ENCODE results near the gene APOA5. TPM values are rescaled to one million over a fixed set of nuclear protein-coding genes. Genes with fewer than 3 reads are reported as not detected.

APOA5 gene
- total RNA-seq, 1 donor from 2014 or later, result not detected

GRCh38 chr11:116828632-116829524 lies 37.2 kb upstream of the APOA5 start:
- intact Hi-C loops (cut with DNase I), result no loop called here

GRCh38 chr11:116827461-116827860 lies 35.8 kb upstream of the APOA5 start:
- Histone ChIP-seq H3K4me3 (no peak overlapping the region), H3K9me3 (no peaks in the 10 kb centered on the region), H3K36me3 (no peaks in the 10 kb centered on the region), H3K27ac (no peak overlapping the region), H3K4me1 (no peaks in the 10 kb centered on the region), H3K27me3 (no peaks in the 10 kb centered on the region)
- intact Hi-C loops (cut with DNase I), result no loop called here
- DNase-seq (ENCODE audit: extremely low spot score in 2 of 2), result no peak
- TF ChIP-seq POLR2AphosphoS5 (IDR thresholded peaks at IDR 0.05; ENCODE audit: insufficient read depth in 1 of 2, low read depth in 1 of 2) (no peak), POLR2A (IDR thresholded peaks at IDR 0.05) (no peak), CTCF (IDR thresholded peaks at IDR 0.05) (no peak)

More at GRCh38 chr11:116828632-116829524, 37.2 kb upstream of the APOA5 start:
- TF ChIP-seq POLR2A (IDR thresholded peaks at IDR 0.05), result no peak
- TF ChIP-seq CTCF (IDR thresholded peaks at IDR 0.05), result no peak
- no peak for TF ChIP-seq POLR2AphosphoS5 (IDR thresholded peaks at IDR 0.05; ENCODE audit: insufficient read depth in 1 of 2, low read depth in 1 of 2)
- Histone ChIP-seq H3K27ac (no peak overlapping the region), H3K36me3 (no peaks in the 10 kb centered on the region), H3K27me3 (no peaks in the 10 kb centered on the region), H3K4me1 (no peaks in the 10 kb centered on the region), H3K4me3 (no peak overlapping the region), H3K9me3 (no peaks in the 10 kb centered on the region)
- no peak for DNase-seq (ENCODE audit: extremely low spot score in 2 of 2)

- Histone ChIP-seq H3K27me3 (no peaks in the 10 kb centered on the region), H3K27ac (no peak overlapping the region), H3K9me3 (no peaks in the 10 kb centered on the region), H3K4me1 (no peaks in the 10 kb centered on the region), H3K36me3 (no peaks in the 10 kb centered on the region), H3K4me3 (no peak overlapping the region)
- TF ChIP-seq CTCF (IDR thresholded peaks at IDR 0.05) (no peak), POLR2AphosphoS5 (IDR thresholded peaks at IDR 0.05; ENCODE audit: insufficient read depth in 1 of 2, low read depth in 1 of 2) (no peak), POLR2A (IDR thresholded peaks at IDR 0.05) (no peak)
- intact Hi-C loops (cut with DNase I), result no loop called here
- DNase-seq (ENCODE audit: extremely low spot score in 2 of 2), result no peak
Observed at GRCh38 chr11:116826751-116827431, 35.2 kb upstream of the APOA5 start.

- Histone ChIP-seq H3K36me3 (no peaks in the 10 kb centered on the region), H3K27ac (no peak overlapping the region), H3K9me3 (no peaks in the 10 kb centered on the region), H3K4me1 (no peaks in the 10 kb centered on the region), H3K27me3 (no peaks in the 10 kb centered on the region), H3K4me3 (no peak overlapping the region)
- TF ChIP-seq POLR2A (IDR thresholded peaks at IDR 0.05), result no peak
- no peak for TF ChIP-seq POLR2AphosphoS5 (IDR thresholded peaks at IDR 0.05; ENCODE audit: insufficient read depth in 1 of 2, low read depth in 1 of 2)
- no peak for TF ChIP-seq CTCF (IDR thresholded peaks at IDR 0.05)
- intact Hi-C loops (cut with DNase I), result no loop called here
- no peak for DNase-seq (ENCODE audit: extremely low spot score in 2 of 2)
Observed at GRCh38 chr11:116825854-116826750, 34.4 kb upstream of the APOA5 start.

Measured in vagina (tissue), 2 donors.